GM12892 (cell line): ENCODE data around the gene ZFYVE21.

Experiments used
- POLR2A ChIP-seq: IDR thresholded peaks from 2 replicates; pipeline ENCODE4 v1.6.1; 2011; ENCODE audit warnings: low read depth, low read length, control low read depth
- POLR2AphosphoS5 ChIP-seq: IDR thresholded peaks from 2 replicates; pipeline ENCODE4 v1.6.1; 2011; ENCODE audit warnings: low read depth, low read length, control low read depth
- TAF1 ChIP-seq: IDR thresholded peaks from 2 replicates; pipeline ENCODE4 v1.6.1; 2011; ENCODE audit warnings: low read depth, mild to moderate bottlenecking, control low read depth, low read length, borderline replicate concordance

DNA sequence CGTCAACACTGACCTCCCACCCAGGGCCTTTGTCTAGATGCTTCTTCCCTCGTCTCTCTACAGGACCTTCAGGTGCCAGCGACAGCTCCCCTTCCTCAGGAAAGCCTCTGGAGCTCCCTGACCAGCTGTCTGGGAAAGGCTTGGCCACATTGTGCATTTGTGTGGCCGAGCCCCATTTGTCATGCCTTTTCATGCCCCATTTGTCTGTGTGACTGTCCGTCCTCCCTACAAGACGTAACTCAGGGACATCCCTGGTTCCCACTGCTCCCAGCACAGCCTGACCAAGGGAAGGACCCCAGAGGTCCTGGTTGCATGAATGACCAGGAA lies 23.8 kb downstream of the ZFYVE21 start:
- TF ChIP-seq TAF1 = no peak
- no peak for TF ChIP-seq POLR2A
- no peak for TF ChIP-seq POLR2AphosphoS5
